Spleen (tissue), 7 donors: ENCODE data around the gene SERPINA3.

Experiments
- CTCF ChIP-seq, 11 experiments: fragments of 200-600 bp in 7 of 11; fragments of 450-650 bp in 4 of 11; sonication (generic) in 4 of 11; IDR thresholded peaks in 8 of 11; conservative IDR thresholded peaks in 3 of 11; 1 replicate in 7 of 11; 2 replicates in 4 of 11; pipeline versions ENCODE4 v1.4.0 to v1.8.0; 2016 to 2021; ENCODE audit warnings: antibody characterized with exemption in 11 of 11, inconsistent platforms in 4 of 11, mild to moderate bottlenecking in 1 of 11
- POLR2AphosphoS5 ChIP-seq, 3 donors: sonication (generic); formaldehyde crosslinking; IDR thresholded peaks; one replicate each; pipeline ENCODE4 v1.5.1; 2017; ENCODE audit warnings: antibody characterized with exemption in 3 of 3
- donor health status: DM: no; HTN: no; CAD: no; lungs with moderate emphysema.
- donor health status: DM: no; HTN: no; CAD: no.
- donor health status: DM: no; HTN: no; CAD: no.

- TF ChIP-seq CTCF (IDR thresholded peaks at IDR 0.05 in 8 of 11, conservative IDR thresholded peaks at IDR 0.05 in 3 of 11) = no peak
- TF ChIP-seq POLR2AphosphoS5 (IDR thresholded peaks at IDR 0.05) = no peak
These were observed 11.8 kb downstream of the SERPINA3 start for GRCh38 chr14:94623856-94624499.
